Renal cortex interstitium (tissue), 15 donors: ENCODE data around the gene ENKUR. TPM values are rescaled to one million over a fixed set of nuclear protein-coding genes. Genes with fewer than 3 reads are reported as not detected.
A peak's percentile ranks its signal among the peaks of the same experiment; 100 is the strongest.

Source experiments
- DNase-seq, 11 donors: peaks; one replicate each; pipeline ENCODE4 v3.0.0-alpha.2; 2013; ENCODE audit warnings: low read depth in 9 of 11, low spot score in 4 of 11; ENCODE audit errors: extremely low read depth in 1 of 11
- long read RNA-seq, 16 experiments: transcript quantifications; one replicate each; lab custom pipeline, GENCODE V29; 2026
- polyA plus RNA-seq, 3 donors: library from polyadenylated mRNA; unstranded; fragments of 120-200 nt; gene quantifications; one replicate each; pipeline ENCODE4 v1.2.1, GENCODE V29; 2013; ENCODE audit not compliant: insufficient read length in 3 of 3

The ENKUR gene
- 1 to 10 TPM; 3.4 to 4.4 (median 4.2) TPM for polyA plus RNA-seq
- long read RNA-seq, donor 1, result 0 reads
- long read RNA-seq, donor 2, result 0 reads
- long read RNA-seq, donor 3, partial matches to known transcripts, result 0 of 3 reads
- long read RNA-seq, donor 3, other reads (novel, unspliced or antisense), result 0 of 3 reads
- long read RNA-seq, donor 4, partial matches to known transcripts, result 0 of 1 reads
- long read RNA-seq, donor 4, other reads (novel, unspliced or antisense), result 0 of 1 reads
- long read RNA-seq, donor 5, result 0 reads
- long read RNA-seq, donor 6, partial matches to known transcripts, result 0 of 1 reads
- long read RNA-seq, donor 6, other reads (novel, unspliced or antisense), result 0 of 1 reads
- long read RNA-seq, donor 7, partial matches to known transcripts, result 0 of 1 reads
- long read RNA-seq, donor 7, other reads (novel, unspliced or antisense), result 0 of 1 reads
- long read RNA-seq, donor 8, partial matches to known transcripts, result 17 of 22 reads
- long read RNA-seq, donor 8, other reads (novel, unspliced or antisense), result 0 of 22 reads
- long read RNA-seq, donor 9, partial matches to known transcripts, result 9 of 9 reads
- long read RNA-seq, donor 9, other reads (novel, unspliced or antisense), result 0 of 9 reads
- long read RNA-seq, donor 10, partial matches to known transcripts, result 0 of 1 reads
- long read RNA-seq, donor 10, other reads (novel, unspliced or antisense), result 0 of 1 reads
- long read RNA-seq, donor 11, result 0 reads
- long read RNA-seq, donor 12, result 0 reads
- long read RNA-seq, donor 13, result 0 reads
- long read RNA-seq, donor 14, partial matches to known transcripts, result 0 of 1 reads
- long read RNA-seq, donor 14, other reads (novel, unspliced or antisense), result 0 of 1 reads
- long read RNA-seq, donor 15, partial matches to known transcripts, result 0 of 1 reads
- long read RNA-seq, donor 15, other reads (novel, unspliced or antisense), result 0 of 1 reads
- long read RNA-seq, donor 16, partial matches to known transcripts, result 0 of 3 reads
- long read RNA-seq, donor 16, other reads (novel, unspliced or antisense), result 0 of 3 reads

- DNase-seq, result peak; percentile 91 to 98 (median 95)
These were observed at the start of gene ENKUR for GRCh38 chr10:25015828-25016375. Gene ENKUR (minus strand): TSS chr10:25016158. CDS start chr10:25015936, 222 bp downstream.

GRCh38 chr10:25064401-25064800 lies 48.4 kb upstream of the ENKUR start:
- no peak for DNase-seq

- DNase-seq, result no peak
These were observed 47.7 kb upstream of the ENKUR start for GRCh38 chr10:25063644-25064043.

GRCh38 chr10:25063157-25063556 lies 47.2 kb upstream of the ENKUR start:
- DNase-seq, result no peak

GRCh38 chr10:25061711-25062449 lies 45.9 kb upstream of the ENKUR start:
- DNase-seq, result no peak

- DNase-seq, result no peak
These were observed 45.2 kb upstream of the ENKUR start for GRCh38 chr10:25061125-25061524.

GRCh38 chr10:25059990-25060389 lies 44.0 kb upstream of the ENKUR start:
- DNase-seq, result no peak

- DNase-seq, result no peak
These were observed 41.9 kb upstream of the ENKUR start for GRCh38 chr10:25057886-25058285.

- DNase-seq, result no peak
These were observed 40.8 kb upstream of the ENKUR start for GRCh38 chr10:25056726-25057125.

- no peak for DNase-seq
These were observed 36.1 kb upstream of the ENKUR start for GRCh38 chr10:25052012-25052411.

- no peak for DNase-seq
These were observed 34.4 kb upstream of the ENKUR start for GRCh38 chr10:25050402-25050801.

- DNase-seq, result no peak
These were observed 34.0 kb upstream of the ENKUR start for GRCh38 chr10:25049966-25050365.

GRCh38 chr10:25048450-25048849 lies 32.5 kb upstream of the ENKUR start:
- DNase-seq, result no peak

- DNase-seq, result no peak
These were observed 31.8 kb upstream of the ENKUR start for GRCh38 chr10:25047591-25048301.

GRCh38 chr10:25047088-25047487 lies 31.1 kb upstream of the ENKUR start:
- no peak for DNase-seq

GRCh38 chr10:25046641-25047040 lies 30.7 kb upstream of the ENKUR start:
- no peak for DNase-seq

GRCh38 chr10:25039531-25039930 lies 23.6 kb upstream of the ENKUR start:
- DNase-seq, result no peak

GRCh38 chr10:25038325-25038724 lies 22.4 kb upstream of the ENKUR start:
- DNase-seq, result no peak
